Activated CD8-positive, alpha-beta T cell treated with anti-CD3 and anti-CD28 coated beads for 36 hours (primary cell): ENCODE measurements around the gene TPSG1. TPM values are rescaled to one million over a fixed set of nuclear protein-coding genes. Genes with fewer than 3 reads are reported as not detected.

Experiments used
- ATAC-seq: fragments of 200-7000 bp; cut with Tn5 transposase; one replicate; pipeline ENCODE4 v1.10.0; 2021; ENCODE audit warnings: mild to moderate bottlenecking, moderate library complexity
- CTCF ChIA-PET: fragments of 350-600 bp; sonication (Branson Sonifier 250); formaldehyde crosslinking; loops from one replicate; lab custom pipeline; 2021; ENCODE audit warnings: antibody characterized with exemption; lab: Charles Lee
- POLR2A ChIA-PET: fragments of 350-600 bp; sonication (Branson Sonifier 250); formaldehyde crosslinking; loops from one replicate; lab custom pipeline; 2021; ENCODE audit warnings: antibody characterized with exemption; lab: Charles Lee
- DNase-seq: peaks from one replicate; pipeline ENCODE4 v3.0.0-alpha.2; 2020
- H3K27ac Mint-ChIP-seq: one replicate; pipeline ENCODE4 v1.8.0; 2021; ENCODE audit warnings: mild to moderate bottlenecking, mixed read lengths
- H3K27me3 Mint-ChIP-seq: one replicate; pipeline ENCODE4 v1.8.0; 2021; ENCODE audit warnings: mixed read lengths
- H3K36me3 Mint-ChIP-seq: one replicate; pipeline ENCODE4 v1.8.0; 2021; ENCODE audit warnings: low read depth, mixed read lengths
- H3K4me1 Mint-ChIP-seq: one replicate; pipeline ENCODE4 v1.8.0; 2021; ENCODE audit warnings: low read depth, mixed read lengths
- H3K4me3 Mint-ChIP-seq: one replicate; pipeline ENCODE4 v1.8.0; 2021; ENCODE audit warnings: mild to moderate bottlenecking, moderate library complexity, mixed read lengths
- H3K9me3 Mint-ChIP-seq: one replicate; pipeline ENCODE4 v1.8.0; 2021; ENCODE audit warnings: mixed read lengths
- CTCF ChIP-seq: fragments of 200-600 bp; IDR thresholded peaks from one replicate; pipeline ENCODE4 v1.8.0; 2022; ENCODE audit warnings: antibody characterized with exemption, mild to moderate bottlenecking
- intact Hi-C: fragments of 100-400 bp; cut with micrococcal nuclease; formaldehyde crosslinking; loops from one replicate; pipeline ENCODE4 v1.10.0; 2022
- total RNA-seq, 2 experiments: library from RNA; stranded (reverse); gene quantifications; one replicate each; pipeline ENCODE4 v1.2.3, GENCODE V29; 2021

Gene TPSG1
- total RNA-seq, 2 experiments from 2014 or later: not detected

- CTCF ChIA-PET: no interaction called here
- Mint-ChIP-seq H3K36me3 (no peaks in the 10 kb centered on the region), H3K9me3 (peaks cover 4% of the 10 kb centered on the region), H3K27ac (no peak overlapping the region), H3K4me1 (peaks cover 3% of the 10 kb centered on the region), H3K27me3 (peaks cover 21% of the 10 kb centered on the region), H3K4me3 (no peak overlapping the region)
- ATAC-seq: no peak
- TF ChIP-seq CTCF: no peak
- no peak for DNase-seq
- POLR2A ChIA-PET: no interaction called here
- intact Hi-C loops: no loop called here
Measured at GRCh38 chr16:1263591-1264344, 38.7 kb upstream of the TPSG1 start.

- ATAC-seq (no peak), DNase-seq (no peak)
- intact Hi-C loops: no loop called here
- ChIA-PET CTCF (no interaction called here), POLR2A (no interaction called here)
- H3K9me3 Mint-ChIP-seq: peaks cover 4% of the 10 kb centered on the region
- peaks cover 21% of the 10 kb centered on the region for H3K27me3 Mint-ChIP-seq
- H3K4me1 Mint-ChIP-seq: peaks cover 3% of the 10 kb centered on the region
- TF ChIP-seq CTCF: no peak
- H3K27ac Mint-ChIP-seq: no peak overlapping the region
- H3K36me3 Mint-ChIP-seq: no peaks in the 10 kb centered on the region
- no peak overlapping the region for H3K4me3 Mint-ChIP-seq
Measured at GRCh38 chr16:1262846-1263221, 37.8 kb upstream of the TPSG1 start.

GRCh38 chr16:1262210-1262845 lies 37.3 kb upstream of the TPSG1 start:
- POLR2A ChIA-PET: no interaction called here

GRCh38 chr16:1261131-1261892 lies 36.2 kb upstream of the TPSG1 start:
- peak overlapping the region; percentile 12 for H3K4me3 Mint-ChIP-seq
- DNase-seq (peak; percentile 32), ATAC-seq (peak; percentile 57)
- no peak overlapping the region for H3K27ac Mint-ChIP-seq
- H3K4me1 Mint-ChIP-seq: peaks cover 3% of the 10 kb centered on the region
- no peaks in the 10 kb centered on the region for H3K36me3 Mint-ChIP-seq
- intact Hi-C loops: no loop called here
- no peak for TF ChIP-seq CTCF
- POLR2A ChIA-PET: interaction anchor here (1.0 kb wide), 1 partner anchor 8 kb away, joined by 3 read pairs; no protein-coding TSS in a partner anchor
- CTCF ChIA-PET: no interaction called here
- peaks cover 4% of the 10 kb centered on the region for H3K9me3 Mint-ChIP-seq
- peaks cover 21% of the 10 kb centered on the region for H3K27me3 Mint-ChIP-seq

More at GRCh38 chr16:1262210-1262845, 37.3 kb upstream of the TPSG1 start:
- no peak for TF ChIP-seq CTCF
- Mint-ChIP-seq H3K9me3 (peaks cover 4% of the 10 kb centered on the region), H3K27me3 (peaks cover 21% of the 10 kb centered on the region), H3K4me1 (peaks cover 3% of the 10 kb centered on the region), H3K4me3 (no peak overlapping the region), H3K27ac (no peak overlapping the region), H3K36me3 (no peaks in the 10 kb centered on the region)
- ATAC-seq (no peak), DNase-seq (no peak)
- intact Hi-C loops: no loop called here
- CTCF ChIA-PET: no interaction called here
